Upper lobe of left lung (tissue), 4 donors: ENCODE results near the gene ASIC1.

ENCODE experiments used
- CTCF ChIP-seq, 6 experiments: fragments of 450-650 bp in 4 of 6; fragments of 200-600 bp in 2 of 6; sonication (generic) in 2 of 6; IDR thresholded peaks; one replicate each; pipeline ENCODE4 v1.5.1; 2016 to 2019; ENCODE audit warnings: antibody characterized with exemption in 6 of 6
- EP300 ChIP-seq, 4 donors: sonication (generic); formaldehyde crosslinking; IDR thresholded peaks; one replicate each; pipeline ENCODE4 v1.5.1; 2017; ENCODE audit warnings: antibody characterized with exemption in 4 of 4, control low read depth in 2 of 4
- POLR2A ChIP-seq, 4 donors: fragments of 450-650 bp; IDR thresholded peaks; one replicate each; pipeline ENCODE4 v1.5.1; 2016 to 2017; ENCODE audit warnings: antibody characterized with exemption in 4 of 4, mild to moderate bottlenecking in 2 of 4

- TF ChIP-seq CTCF (IDR thresholded peaks at IDR 0.05) (no peak), POLR2A (IDR thresholded peaks at IDR 0.05) (no peak), EP300 (IDR thresholded peaks at IDR 0.05) (no peak)
Measured at GRCh38 chr12:50087151-50087550, 29.8 kb downstream of the ASIC1 start.
